ENCODE measurements around the gene VASN.
"Not testable (repeated sequence)": the region's sequence is repeated elsewhere in the genome, so short reads cannot be mapped to it uniquely, and the experiment has no call there.

Gene VASN

DNA sequence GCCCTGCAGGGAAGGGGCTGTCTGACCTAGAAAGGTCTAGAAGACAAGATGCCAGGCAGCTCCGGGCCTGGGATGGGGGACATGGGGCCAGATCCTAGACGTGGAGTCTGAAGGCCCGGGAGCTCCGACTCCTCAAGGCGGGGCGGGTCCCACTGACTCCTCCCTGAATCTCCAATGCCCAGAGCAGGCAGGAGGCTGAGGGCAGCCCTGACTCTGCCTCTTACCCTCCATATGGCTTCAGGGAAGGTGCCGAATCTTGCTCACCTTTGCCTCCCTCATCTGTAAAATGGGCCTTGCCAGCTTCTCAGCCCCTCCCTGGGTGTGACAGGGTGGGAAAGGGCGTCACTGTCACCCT lies 14.8 kb downstream of the VASN start:
- no peak for DNase-seq

DNA sequence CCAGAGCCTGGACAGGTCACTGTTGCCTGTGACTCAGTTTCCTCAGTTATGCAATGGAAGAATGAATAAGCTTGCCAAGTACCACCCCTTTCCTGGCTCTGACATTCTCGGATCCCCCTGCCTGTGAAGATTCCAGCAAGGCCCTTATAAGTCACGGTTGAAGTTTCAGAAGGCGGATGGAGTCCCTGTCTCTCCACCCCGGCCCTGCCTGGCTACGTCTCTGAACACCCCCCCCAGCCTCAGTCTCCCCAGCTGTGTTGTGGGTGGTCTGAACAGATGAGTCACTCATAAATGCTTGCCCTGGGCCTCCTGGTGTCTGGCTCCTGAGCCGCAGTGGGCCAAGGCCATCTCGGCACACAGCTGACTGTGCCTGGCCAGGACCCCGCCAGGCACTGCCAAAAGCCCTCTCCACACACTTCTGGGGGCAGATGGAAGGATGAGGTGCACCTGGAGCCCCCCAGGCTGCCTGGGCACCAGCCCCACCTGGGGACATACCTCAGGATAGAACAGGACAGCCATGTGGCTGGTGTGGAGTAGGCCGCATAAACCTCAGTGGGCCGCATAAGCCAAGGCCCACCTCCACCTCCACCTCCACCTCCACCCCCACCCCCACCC lies 15.4 kb downstream of the VASN start:
- DNase-seq: no peak

DNA sequence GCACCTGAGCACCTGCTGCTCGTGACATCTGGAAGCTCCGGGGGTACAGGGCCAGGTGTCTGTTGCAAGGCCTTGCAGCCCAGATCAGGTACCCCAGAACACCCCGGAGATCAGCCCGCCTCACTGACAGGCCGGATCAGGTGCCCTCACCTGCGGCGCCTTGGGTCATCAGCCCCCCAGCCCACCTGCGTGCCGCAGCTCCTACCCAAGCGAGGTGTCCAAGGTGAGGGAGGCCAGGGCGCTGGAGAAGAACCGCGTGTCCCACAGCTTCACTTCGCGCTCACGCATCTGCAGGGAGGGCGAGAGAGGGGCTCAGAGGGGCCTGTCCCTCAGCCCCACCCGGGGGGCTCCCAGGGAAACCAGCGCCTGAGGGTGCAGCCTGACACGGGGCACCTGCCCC lies 16.1 kb downstream of the VASN start:
- no peak for DNase-seq

DNA sequence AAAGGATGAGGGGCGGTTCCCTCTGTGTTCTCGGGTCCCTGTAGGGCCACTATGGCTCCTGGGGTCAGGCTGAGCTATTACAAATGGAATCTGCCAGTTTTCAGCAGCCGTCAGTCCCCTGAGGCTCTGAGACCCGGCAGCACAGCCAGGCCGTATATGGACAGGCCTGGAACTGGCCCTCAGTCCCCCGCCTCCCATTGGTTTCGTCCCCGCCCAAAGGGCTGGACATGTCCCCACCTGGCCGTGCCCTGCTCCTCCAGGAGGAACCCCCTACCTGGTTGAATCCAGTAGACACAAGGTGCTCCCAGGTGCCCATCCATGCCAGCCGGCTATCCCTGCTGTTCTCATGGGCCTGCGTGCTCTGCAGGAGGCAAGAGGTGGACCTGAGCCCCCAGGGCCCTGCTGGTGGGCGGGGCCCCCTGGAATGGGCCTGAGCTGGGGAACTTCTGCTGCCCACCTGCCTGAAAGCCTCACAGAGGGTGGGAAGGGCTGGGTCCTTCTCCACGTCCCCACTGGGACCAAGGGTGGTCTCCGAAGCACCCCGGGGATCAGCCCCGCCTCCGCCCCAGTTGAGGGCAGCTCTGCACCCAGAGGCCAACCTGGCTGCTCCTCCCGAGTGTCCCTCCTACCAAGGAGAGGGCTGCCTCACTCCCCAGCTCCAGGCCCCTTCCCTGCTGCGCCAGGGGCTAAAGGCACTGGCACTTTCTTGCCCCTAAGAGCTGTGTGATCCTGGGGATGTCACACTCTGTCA lies 16.8 kb downstream of the VASN start:
- no peak for DNase-seq

DNA sequence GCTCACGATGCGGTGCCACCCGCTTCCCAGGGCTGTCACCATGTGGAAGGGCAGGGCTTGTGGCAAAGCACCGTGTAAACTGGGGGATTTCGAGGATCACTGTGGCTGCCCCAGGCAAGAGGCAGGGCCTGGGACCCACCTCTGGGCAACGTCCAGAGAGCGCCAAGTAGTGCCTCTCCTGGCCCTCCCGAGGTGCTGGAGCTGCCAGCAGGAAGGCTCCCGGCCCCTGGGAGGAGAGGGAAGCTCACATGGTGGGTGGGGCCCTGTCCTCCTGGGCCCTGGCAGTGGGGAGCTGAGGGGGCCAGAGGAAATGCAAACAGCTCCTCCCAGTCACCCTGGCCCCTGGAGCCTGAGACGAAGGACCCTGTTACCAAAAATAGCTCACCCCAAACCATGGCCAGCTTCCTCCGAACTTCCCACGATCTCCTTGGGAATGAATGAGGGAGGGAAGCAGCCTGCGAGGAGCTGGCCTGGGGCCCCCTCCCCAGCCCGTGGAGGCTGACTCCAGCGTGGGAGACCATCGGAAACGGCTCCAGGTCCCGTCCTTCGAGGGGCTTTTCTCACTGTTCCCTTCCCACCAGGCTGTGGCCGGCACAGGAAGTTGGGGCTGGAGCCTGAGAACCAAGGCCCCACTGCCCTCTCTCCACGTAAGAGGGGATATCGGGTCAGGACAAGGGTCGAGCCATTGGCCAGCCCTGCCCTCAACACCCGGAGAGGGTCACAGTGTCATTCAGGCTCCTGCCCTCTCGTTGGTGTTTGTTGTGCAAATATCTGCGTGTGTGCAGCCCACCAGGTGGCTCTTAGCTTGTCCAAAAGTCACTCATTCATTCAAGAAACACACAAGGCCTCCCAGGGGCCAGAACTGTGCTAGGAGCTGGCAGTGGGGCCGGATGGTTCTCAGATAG lies 17.7 kb downstream of the VASN start:
- no peak for DNase-seq

DNA sequence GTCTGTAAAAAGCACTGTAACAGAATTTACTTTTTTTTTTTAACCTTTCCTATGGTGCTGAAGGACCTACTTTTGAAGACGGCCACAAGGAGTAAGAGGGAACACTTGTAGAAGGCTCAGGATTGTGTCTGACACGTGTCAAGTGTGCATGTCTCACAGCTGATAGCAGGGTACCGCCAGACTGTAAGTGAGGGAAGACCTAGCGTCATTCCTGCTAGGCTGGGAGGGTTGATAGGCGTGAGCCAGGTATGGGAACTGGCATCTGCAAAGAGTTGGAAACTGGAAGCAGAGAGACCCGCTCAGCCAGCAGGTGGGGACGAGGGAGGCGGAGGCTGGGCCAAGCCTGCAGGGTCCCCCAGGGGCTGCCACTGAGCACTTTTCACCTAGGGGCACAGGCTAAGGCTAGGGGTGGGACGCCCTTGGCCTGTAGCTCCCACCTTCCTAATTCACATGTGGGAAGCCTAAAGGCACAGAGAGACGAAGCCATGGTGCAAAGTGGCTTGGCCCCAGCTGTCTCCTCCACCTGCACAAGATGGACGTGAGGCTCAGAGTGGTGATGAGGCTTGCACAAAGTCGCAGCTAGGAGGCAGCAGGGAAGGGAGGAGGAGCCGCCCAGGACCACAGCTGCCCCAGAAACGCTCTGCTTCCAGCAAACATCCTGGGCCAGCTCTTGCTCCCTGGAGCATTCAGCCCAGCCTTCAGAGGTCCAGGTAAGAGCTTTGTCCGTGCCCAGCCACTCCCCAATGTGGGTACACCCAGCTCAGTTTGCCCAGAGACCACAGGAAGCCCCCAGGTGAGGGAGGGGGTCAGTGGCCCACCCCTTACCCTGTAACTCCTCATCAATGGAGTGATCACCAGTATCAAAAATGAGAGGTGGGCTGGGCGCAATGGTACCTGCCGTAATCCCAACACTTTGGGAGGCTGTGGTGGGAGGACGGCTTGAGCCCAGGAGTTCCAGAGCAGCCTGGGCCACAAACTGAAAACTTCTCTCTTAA lies 18.9 kb downstream of the VASN start:
- DNase-seq: no peak

DNA sequence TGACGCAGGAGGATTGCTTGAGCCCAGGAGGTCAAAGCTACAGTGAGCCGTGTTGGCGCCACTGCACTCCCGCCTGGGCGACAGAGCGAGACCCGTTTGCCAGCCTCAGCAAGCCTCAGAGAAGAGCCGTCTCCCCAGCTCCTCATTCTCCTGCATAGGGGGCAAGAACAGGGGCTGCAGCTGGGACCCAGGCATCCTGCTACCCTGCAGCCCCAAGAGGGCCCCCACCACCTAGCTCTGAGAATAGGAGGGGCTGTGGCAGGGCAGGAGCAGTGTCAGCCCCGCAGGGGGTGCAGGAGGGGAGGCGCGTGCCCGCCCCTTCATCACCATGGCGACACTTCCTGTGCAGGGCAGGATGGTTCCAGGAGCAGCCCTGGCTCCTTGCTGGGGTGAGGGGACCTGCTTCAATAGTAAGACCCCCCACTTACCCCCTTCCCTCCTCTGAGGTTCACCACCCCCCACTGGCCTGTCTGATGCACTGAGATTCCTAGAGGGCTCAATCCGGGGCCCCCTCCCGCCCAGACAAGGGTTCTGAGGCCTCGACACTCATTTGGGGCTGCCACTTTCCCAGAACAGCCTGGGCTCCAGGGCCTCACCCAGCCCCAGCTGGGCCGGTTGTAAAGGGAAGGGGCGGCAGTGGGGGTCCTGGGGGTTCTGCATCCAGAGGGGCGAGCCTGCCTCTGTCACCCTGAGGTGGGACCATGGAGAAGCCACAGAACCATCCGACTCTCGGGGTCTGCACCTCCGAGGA lies 20.2 kb downstream of the VASN start:
- DNase-seq: no peak

DNA sequence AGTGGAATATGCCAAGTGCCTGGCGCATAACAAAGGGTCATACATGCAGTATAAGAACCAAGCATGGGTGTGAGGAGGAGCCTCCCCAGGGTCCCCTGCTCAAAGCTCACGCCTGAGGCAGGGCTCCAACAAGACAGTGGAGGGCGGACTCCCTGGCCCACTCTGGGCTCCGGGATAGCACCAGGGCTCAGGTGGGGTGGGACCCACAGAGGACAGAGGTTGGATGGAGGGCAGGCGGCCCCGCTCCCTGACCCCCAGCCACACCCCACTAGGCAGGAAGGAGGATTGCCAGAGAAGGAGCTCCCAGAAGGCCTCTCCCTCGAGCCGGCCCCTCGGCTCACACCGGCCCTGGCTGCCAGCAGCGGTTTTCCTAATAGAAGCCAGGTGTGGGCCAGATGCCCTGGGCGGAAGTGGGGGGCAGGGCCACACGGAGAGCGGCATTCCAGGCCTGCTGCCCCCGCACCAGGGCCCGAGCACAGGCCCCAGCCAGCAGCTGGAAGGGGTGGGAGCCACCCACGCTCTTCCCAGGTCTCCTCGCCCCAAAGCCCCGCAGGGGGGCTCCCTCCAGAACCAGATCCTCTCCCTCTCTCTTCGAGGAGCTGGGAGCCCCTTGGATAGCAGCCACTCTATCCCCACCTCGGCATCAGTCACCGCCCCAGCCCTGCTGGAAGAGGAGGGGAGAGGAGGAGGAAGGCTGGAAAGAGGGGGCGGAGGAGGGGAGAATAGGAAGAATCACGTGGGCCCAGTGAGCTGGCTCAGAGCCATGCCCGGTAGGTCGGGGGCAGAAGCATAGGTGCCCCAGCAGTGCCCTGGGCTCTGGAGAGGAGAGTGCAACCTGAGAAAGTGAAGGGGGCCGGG lies 21.0 kb downstream of the VASN start:
- no peak for DNase-seq

DNA sequence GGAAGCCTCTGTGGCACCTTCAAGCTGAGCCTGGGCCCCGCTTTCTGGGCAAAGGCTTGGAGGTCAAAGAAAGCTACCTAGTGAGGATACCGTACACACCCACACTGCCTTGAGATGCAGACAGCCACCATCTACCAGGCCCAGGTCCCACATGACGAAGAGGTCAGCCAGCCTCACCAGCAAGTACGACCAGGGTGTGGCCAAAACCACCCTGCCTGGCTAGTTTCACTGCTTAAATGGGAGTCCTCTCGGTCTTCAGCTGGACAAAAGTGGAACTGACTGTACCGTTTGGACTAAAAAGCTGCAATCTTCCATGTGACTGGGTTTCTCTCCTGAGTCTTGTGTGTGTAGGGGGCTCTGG lies 21.6 kb downstream of the VASN start:
- no peak for DNase-seq

DNA sequence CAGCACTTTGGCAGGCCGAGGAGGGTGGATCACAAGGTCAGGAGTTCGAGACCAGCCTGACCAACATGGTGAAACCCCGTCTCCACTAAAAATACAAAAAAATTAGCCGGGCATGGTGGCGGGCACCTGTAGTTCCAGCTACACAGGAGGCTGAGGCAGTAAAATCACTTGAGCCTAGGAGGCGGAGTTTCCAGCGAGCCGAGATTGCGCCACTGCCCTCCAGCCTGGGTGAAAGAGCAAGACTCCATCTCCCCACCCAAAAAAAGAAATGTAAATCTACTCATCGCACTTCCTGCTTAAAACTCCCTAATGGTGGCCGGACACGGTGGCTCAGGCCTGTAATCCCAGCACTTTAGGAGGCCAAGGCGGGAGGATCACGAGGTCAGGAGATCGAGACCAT lies 22.2 kb downstream of the VASN start:
- not testable (repeated sequence) for DNase-seq

DNA sequence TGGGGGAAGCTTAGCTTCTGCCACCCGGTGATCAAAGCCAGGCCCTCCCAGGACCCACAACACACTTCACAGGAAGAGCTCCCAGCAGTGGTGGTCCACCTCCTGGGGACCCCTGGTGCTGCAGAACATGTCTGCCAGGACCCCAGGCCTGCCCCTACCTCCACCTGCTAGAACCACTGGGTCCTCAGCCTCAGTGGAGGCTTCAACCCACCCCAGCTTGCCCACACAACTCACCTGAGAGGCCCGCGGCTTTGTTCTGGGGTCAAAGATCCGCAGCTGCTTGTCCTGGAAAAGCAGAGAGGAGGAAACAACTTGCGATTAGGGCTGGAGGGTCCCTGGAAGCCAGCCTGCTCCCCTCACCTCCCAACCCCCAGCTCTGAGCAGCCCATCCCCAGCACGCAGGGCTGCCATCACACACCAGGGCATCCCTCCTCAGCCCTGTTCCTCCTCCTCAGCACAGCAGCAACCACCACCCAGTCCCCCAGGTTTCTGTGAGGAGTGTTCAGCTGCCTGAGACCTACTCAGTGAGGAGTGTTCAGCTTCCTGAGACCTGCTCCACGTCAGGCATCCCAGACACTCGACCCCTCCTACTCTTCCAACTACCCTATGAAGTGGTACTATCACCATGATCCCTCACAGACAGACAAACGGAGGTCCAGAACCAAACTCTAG lies 23.5 kb downstream of the VASN start:
- DNase-seq: no peak

DNA sequence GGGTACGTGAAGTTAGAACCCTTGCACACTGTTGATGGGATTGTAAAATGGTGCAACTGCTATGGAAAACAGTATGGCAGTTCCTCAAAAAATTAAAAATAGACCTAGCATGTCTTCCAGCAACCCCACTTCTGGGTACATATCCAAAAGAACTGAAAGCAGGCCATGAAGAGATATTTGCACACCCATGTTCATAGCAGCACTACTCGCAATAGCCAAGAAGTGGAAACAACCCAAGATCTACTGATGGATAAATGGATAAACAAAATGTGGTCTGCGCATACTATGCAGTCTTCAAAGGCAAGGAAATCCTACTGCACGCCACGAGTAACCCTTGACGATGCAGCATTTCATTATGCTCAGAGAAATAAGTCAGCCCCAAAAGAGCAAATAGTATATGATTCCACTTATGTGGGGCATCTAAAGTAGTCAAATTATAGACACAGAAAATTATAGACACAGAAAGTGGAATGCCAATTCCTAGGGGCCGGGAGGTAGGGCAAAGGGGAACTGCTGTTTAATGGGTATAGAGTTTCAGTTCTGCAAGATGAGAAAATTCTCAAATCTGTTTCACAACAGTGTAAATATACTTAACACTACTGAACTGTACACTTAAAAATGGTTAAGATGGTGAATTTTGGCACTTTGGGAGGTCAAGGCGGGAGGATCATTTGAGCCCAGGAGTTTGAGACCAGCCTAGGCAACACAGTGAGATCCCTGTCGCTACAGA lies 27.5 kb downstream of the VASN start:
- DNase-seq: no peak

DNA sequence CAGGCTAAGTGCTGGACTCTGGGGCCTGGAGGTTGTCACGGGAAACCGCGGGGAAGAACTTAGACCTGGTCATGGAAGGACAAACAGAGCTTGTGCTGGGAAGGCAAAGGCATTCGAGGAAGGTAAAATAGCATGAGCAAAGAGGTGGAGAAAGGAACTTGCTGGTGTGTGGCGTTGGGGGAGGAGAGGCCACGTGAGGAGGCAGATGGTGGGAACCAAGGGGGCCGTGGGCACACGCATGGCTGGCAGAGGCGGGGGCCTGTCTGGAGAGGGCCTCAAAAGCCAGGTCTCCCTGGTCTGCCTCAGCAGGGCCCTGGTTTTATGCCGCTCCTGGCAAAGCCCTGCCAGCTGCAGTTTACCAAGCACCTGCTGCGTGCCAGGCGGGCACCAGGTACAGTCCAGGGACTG lies 29.4 kb downstream of the VASN start:
- no peak for DNase-seq

DNA sequence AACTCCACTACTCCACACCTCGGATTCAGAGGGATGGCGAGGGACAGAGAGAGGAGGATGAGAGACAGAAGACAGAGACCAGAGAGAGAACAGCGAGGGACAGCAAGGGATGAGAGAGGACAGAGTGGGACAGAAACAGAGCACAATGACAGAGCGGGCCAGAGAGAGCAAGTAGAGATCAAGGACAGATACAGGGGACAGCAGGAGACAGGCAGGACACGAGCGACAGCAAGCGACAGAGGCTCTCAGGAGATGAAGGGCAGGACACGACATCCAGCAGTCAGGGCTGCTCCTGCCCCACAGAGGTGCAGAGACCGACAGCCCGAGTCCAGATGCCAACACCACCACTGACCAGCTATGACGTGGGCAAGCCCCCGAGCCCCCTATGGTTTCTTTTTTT lies 29.9 kb downstream of the VASN start:
- no peak for DNase-seq

DNA sequence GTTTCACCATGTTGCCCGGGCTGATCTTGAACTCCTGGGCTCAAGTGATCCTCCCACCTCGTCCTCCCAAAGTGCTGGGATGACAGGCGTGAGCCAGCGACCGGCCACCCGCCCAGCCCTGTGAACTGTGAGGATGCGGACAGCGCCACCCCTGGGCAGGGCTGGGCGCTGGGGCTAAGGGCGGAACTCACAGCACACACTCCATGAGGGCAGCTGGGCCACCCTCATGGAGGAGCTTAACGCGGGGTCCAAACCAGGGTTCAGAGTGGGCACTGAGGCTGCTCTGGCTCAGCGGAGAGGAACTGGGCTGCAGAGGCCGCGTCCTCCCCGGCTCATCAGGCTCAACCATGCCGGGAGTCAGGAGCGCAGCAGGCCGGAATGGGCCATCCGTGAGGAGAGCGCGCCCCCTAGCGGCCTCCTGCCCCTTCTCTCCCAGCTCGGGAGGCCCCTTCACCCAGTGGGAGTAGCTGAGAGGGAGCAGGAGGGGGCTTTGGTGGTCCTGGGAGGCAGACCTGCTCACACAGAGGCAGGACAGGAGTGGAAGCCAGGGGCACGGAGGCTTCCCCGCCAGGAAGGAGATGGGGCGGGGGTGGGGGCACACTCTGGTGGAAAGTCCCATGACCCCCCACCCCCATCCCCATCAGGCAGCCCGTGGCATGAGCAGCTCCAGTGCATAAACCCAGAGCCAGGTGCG lies 30.9 kb downstream of the VASN start:
- DNase-seq: peak; percentile 74

DNA sequence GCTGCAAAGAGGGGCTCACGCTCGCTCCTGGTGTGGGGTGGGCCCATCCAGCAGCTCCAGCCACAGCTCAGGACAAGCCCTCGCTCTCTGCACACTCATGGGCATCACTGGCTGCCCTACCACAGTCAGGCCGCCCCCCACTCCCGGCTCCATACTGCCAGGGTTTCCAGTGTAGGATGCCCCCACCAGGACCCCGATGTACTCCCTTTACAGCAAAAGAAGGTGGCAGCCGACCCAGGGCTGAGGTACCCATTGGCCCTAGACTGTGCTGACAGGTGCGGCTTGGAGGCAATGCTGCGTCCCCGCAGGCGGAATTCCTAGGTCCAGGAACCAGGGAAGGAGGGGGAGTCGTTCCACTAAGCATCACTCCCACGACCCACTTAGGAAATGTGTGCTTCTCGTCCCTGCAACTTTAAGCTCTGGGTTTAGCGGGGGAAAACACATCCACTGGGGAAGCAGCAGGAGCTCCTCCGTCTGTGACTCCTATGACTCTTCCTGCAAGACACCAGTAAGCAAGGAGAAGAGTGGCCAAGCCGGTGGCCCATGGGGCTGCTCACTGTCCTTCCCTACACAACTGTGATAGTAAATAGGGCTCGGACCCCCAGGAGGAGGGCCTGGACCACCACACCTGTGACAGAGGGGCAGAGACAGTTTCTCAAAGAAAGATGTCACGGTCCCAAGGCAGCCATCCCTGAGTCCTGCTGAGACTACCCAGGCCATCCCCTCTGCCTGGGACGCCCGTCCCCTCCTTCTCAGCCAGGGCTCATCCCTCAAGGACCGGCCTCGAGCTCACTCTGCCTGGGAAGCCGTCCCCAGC lies 31.7 kb downstream of the VASN start:
- DNase-seq: no peak

DNA sequence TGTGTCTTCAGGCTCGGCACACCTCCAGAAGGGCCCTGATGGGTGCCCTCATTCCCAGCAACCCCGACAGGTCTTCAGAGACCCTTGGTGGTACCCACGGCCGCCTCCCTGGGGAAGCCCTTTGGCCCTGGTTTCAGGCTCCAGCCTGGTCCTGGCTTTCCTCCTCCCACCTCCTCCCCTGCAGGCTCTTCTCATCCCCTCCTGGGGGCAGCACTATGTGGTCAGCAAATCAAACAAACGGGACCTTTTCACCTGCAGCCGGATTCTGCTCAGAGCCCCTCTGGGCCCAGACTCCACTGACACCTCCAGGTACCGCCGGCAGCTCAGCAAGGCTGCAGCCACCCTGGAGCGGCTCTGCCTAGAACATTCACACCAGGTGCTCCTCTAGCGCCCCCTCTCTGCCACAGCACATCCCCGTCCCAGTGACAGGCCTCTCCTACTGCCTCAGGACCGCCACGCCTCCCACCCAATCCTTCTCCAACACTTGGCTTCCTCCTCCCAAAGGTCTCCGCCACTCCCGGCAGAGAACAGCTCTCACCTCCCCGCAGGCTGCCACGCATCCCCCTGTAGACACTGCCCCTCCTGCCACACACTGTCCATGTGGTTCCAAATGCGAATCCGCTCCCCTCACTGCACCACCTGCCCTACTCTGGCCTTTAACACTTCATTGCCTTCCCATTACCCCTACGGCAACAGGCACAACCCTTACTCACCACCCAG lies 32.8 kb downstream of the VASN start:
- peak; percentile 46 for DNase-seq

Measured in activated CD4-positive, alpha-beta T cell treated with anti-CD3 and anti-CD28 coated beads, Interleukin-2, Interleukin-6, amounts not matched to agents 100 ng/mL and 50 ng/mL, durations not matched to agents 16 hours and 8 hours (primary cell).